CD4-positive, CD25-positive, alpha-beta regulatory T cell (primary cell): ENCODE measurements around the gene SF3A1. TPM values are rescaled to one million over a fixed set of nuclear protein-coding genes. Genes with fewer than 3 reads are reported as not detected.

ENCODE experiments used
- ATAC-seq, 2 donors: fragments of 150-1000 bp; cut with Tn5 transposase; one replicate each; pipeline ENCODE4 v1.10.0; 2021; ENCODE audit warnings: low read depth in 2 of 2, moderate number of reproducible peaks in 2 of 2, moderate library complexity in 1 of 2
- DNase-seq, 3 donors: peaks; one replicate each; pipeline versions ENCODE4 v3.0.0 to v3.0.0-alpha.2; 2012 to 2022; ENCODE audit warnings: mixed read lengths in 1 of 3
- H3K27ac ChIP-seq: one replicate; pipeline ENCODE4 v1.7.0; 2013; ENCODE audit warnings: mild to moderate bottlenecking, low read length; ENCODE audit not compliant: insufficient read depth, poor library complexity, severe bottlenecking
- H3K27me3 ChIP-seq: one replicate; pipeline ENCODE4 v1.7.0; 2013; ENCODE audit warnings: low read length; ENCODE audit not compliant: control insufficient read depth, insufficient read depth
- H3K36me3 ChIP-seq: one replicate; pipeline ENCODE4 v1.7.0; 2013; ENCODE audit warnings: mild to moderate bottlenecking, low read length, moderate library complexity; ENCODE audit not compliant: control insufficient read depth, insufficient read depth
- H3K4me1 ChIP-seq: 2 replicates; pipeline ENCODE4 v1.7.0; 2013; ENCODE audit warnings: mild to moderate bottlenecking, low read length; ENCODE audit not compliant: insufficient read depth, control insufficient read depth, poor library complexity, severe bottlenecking
- H3K4me3 ChIP-seq: one replicate; pipeline ENCODE4 v1.7.0; 2013; ENCODE audit warnings: low read depth, mild to moderate bottlenecking, low read length, moderate library complexity
- H3K9me3 ChIP-seq, 2 experiments: 1 replicate in 1 of 2; 2 replicates in 1 of 2; pipeline ENCODE4 v1.7.0; 2013; ENCODE audit warnings: low read length in 2 of 2, mild to moderate bottlenecking in 1 of 2, moderate library complexity in 1 of 2; ENCODE audit not compliant: control insufficient read depth in 2 of 2
- H3K27ac Mint-ChIP-seq, 3 donors: one replicate each; pipeline ENCODE4 v1.8.0; 2020 to 2022; ENCODE audit warnings: mild to moderate bottlenecking in 3 of 3, mixed read lengths in 3 of 3, moderate library complexity in 2 of 3
- H3K27me3 Mint-ChIP-seq: one replicate; pipeline ENCODE4 v1.8.0; 2022; ENCODE audit warnings: mild to moderate bottlenecking, mixed read lengths
- H3K36me3 Mint-ChIP-seq: one replicate; pipeline ENCODE4 v1.8.0; 2020; ENCODE audit warnings: mixed read lengths
- H3K4me1 Mint-ChIP-seq, 4 donors: one replicate each; pipeline ENCODE4 v1.8.0; 2020 to 2022; ENCODE audit warnings: mixed read lengths in 4 of 4, mild to moderate bottlenecking in 1 of 4
- H3K4me3 Mint-ChIP-seq, 4 donors: one replicate each; pipeline ENCODE4 v1.8.0; 2020 to 2022; ENCODE audit warnings: mild to moderate bottlenecking in 4 of 4, mixed read lengths in 4 of 4, moderate library complexity in 3 of 4
- H3K9me3 Mint-ChIP-seq, 7 donors: one replicate each; pipeline ENCODE4 v1.8.0; 2020 to 2022; ENCODE audit warnings: mixed read lengths in 7 of 7, mild to moderate bottlenecking in 3 of 7, moderate library complexity in 2 of 7
- polyA plus RNA-seq, 4 donors: library from polyadenylated mRNA; unstranded; fragments of 300-500 nt; fragmentation: Illumina TruSeq; gene quantifications; one replicate each; pipeline ENCODE4 v1.2.3, GENCODE V29; 2021
- total RNA-seq: library from RNA; stranded (reverse); gene quantifications from one replicate; pipeline ENCODE4 v1.2.3, GENCODE V29; 2022

Gene SF3A1
- total and polyA plus RNA-seq, 5 donors from 2014 or later, result 66.6 to 389 (median 77.9) TPM

- Mint-ChIP-seq H3K9me3 (peaks cover 0 to 1% (median 0%) of the 10 kb centered on the region in 7 donors), H3K27me3 (peaks cover 35% of the 10 kb centered on the region), H3K36me3 (no peaks in the 10 kb centered on the region), H3K4me1 (peaks cover 0 to 33% (median 19%) of the 10 kb centered on the region in 4 donors), H3K27ac (no peak overlapping the region), H3K4me3 (peak overlapping the region in 2 of 4 donors; percentile 36 to 60)
- Histone ChIP-seq H3K27me3 (peaks cover under 1% of the 10 kb centered on the region), H3K27ac (no peak overlapping the region), H3K4me3 (no peak overlapping the region), H3K9me3 (no peaks in the 10 kb centered on the region), H3K36me3 (no peaks in the 10 kb centered on the region), H3K4me1 (peaks cover 23% of the 10 kb centered on the region)
- no peak for ATAC-seq
- DNase-seq, result no peak
Observed at GRCh38 chr22:30393322-30393680, 36.6 kb upstream of the SF3A1 start.

- Histone ChIP-seq H3K36me3 (no peaks in the 10 kb centered on the region), H3K4me3 (no peak overlapping the region), H3K27ac (no peak overlapping the region), H3K9me3 (no peaks in the 10 kb centered on the region), H3K27me3 (no peaks in the 10 kb centered on the region), H3K4me1 (peaks cover 18% of the 10 kb centered on the region)
- ATAC-seq, result no peak
- DNase-seq, result peak in 1 of 3 donors; percentile 32
- Mint-ChIP-seq H3K4me3 (no peak overlapping the region), H3K27ac (no peak overlapping the region), H3K4me1 (peaks cover 0 to 28% (median 16%) of the 10 kb centered on the region in 4 donors), H3K9me3 (peaks cover 0 to 1% (median 0%) of the 10 kb centered on the region in 7 donors), H3K27me3 (peaks cover 32% of the 10 kb centered on the region), H3K36me3 (no peaks in the 10 kb centered on the region)
Observed at GRCh38 chr22:30392661-30393321, 36.1 kb upstream of the SF3A1 start.

GRCh38 chr22:30390974-30391691, 34.4 kb upstream of the SF3A1 start:
- peaks cover 0 to 28% (median 10%) of the 10 kb centered on the region in 4 donors for H3K4me1 Mint-ChIP-seq
- H3K27ac ChIP-seq, result no peak overlapping the region
- peak overlapping the region in 2 of 4 donors; percentile 15 to 44 for H3K4me3 Mint-ChIP-seq

GRCh38 chr22:30386960-30387827, 30.5 kb upstream of the SF3A1 start, which contains the start of gene RNF215:
TSS of gene RNF215 (minus strand) at chr22:30387411. CDS start at chr22:30387313, 98 bp downstream.
- no peak within 1 kb of the TSS for H3K27ac ChIP-seq
- peak within 1 kb of the TSS; percentile 82 to 90 (median 86) for H3K4me3 Mint-ChIP-seq
- peaks cover 11% of the 10 kb centered on the region for H3K4me1 ChIP-seq
- H3K4me1 Mint-ChIP-seq, result peaks cover 4 to 22% (median 11%) of the 10 kb centered on the region in 4 donors
- DNase-seq (peak; percentile 78 to 79 (median 78)), ATAC-seq (peak; percentile 87)
- peak within 1 kb of the TSS in 1 of 3 donors; percentile 71 for H3K27ac Mint-ChIP-seq
- H3K9me3 ChIP-seq, result no peaks in the 10 kb centered on the region
- no peaks in the 10 kb centered on the region for H3K36me3 Mint-ChIP-seq
- H3K36me3 ChIP-seq, result no peaks in the 10 kb centered on the region
- peaks cover 13% of the 10 kb centered on the region for H3K27me3 Mint-ChIP-seq
- H3K27me3 ChIP-seq, result no peaks in the 10 kb centered on the region
- H3K4me3 ChIP-seq, result no peak within 1 kb of the TSS
- no peaks in the 10 kb centered on the region for H3K9me3 Mint-ChIP-seq

More at GRCh38 chr22:30390974-30391691, 34.4 kb upstream of the SF3A1 start:
- H3K36me3 Mint-ChIP-seq, result no peaks in the 10 kb centered on the region
- no peaks in the 10 kb centered on the region for H3K9me3 ChIP-seq
- H3K9me3 Mint-ChIP-seq, result peaks cover 0 to 1% (median 0%) of the 10 kb centered on the region in 7 donors
- peak; percentile 56 to 60 for ATAC-seq
- H3K27ac Mint-ChIP-seq, result peak overlapping the region in 2 of 3 donors; percentile 73 to 92
- peak; percentile 64 to 86 (median 80) for DNase-seq
- H3K4me3 ChIP-seq, result no peak overlapping the region
- peaks cover 12% of the 10 kb centered on the region for H3K4me1 ChIP-seq
- H3K27me3 ChIP-seq, result no peaks in the 10 kb centered on the region
- H3K27me3 Mint-ChIP-seq, result peaks cover 27% of the 10 kb centered on the region
- H3K36me3 ChIP-seq, result no peaks in the 10 kb centered on the region

- Mint-ChIP-seq H3K36me3 (no peaks in the 10 kb centered on the region), H3K27me3 (peaks cover 13% of the 10 kb centered on the region), H3K4me1 (peaks cover 4 to 21% (median 11%) of the 10 kb centered on the region in 4 donors), H3K4me3 (peak overlapping the region; percentile 79 to 90 (median 86)), H3K9me3 (no peaks in the 10 kb centered on the region), H3K27ac (peak overlapping the region in 1 of 3 donors; percentile 55)
- Histone ChIP-seq H3K27me3 (no peaks in the 10 kb centered on the region), H3K9me3 (no peaks in the 10 kb centered on the region), H3K36me3 (no peaks in the 10 kb centered on the region), H3K4me3 (no peak overlapping the region), H3K27ac (no peak overlapping the region), H3K4me1 (peaks cover 11% of the 10 kb centered on the region)
- no peak for ATAC-seq
- DNase-seq, result no peak
Observed at GRCh38 chr22:30386608-30386959, 29.9 kb upstream of the SF3A1 start.

GRCh38 chr22:30385942-30386341, 29.2 kb upstream of the SF3A1 start:
- H3K27me3 ChIP-seq, result no peaks in the 10 kb centered on the region
- no peaks in the 10 kb centered on the region for H3K36me3 ChIP-seq
- Mint-ChIP-seq H3K36me3 (no peaks in the 10 kb centered on the region), H3K4me3 (peak overlapping the region; percentile 79 to 90 (median 86)), H3K27ac (peak overlapping the region in 1 of 3 donors; percentile 55), H3K4me1 (peaks cover 2 to 15% (median 7%) of the 10 kb centered on the region in 4 donors), H3K9me3 (peaks cover 0 to under 1% (median 0%) of the 10 kb centered on the region in 7 donors), H3K27me3 (peaks cover 8% of the 10 kb centered on the region)
- no peak overlapping the region for H3K4me3 ChIP-seq
- DNase-seq, result no peak
- no peak for ATAC-seq
- no peak overlapping the region for H3K27ac ChIP-seq
- peaks cover 11% of the 10 kb centered on the region for H3K4me1 ChIP-seq
- H3K9me3 ChIP-seq, result no peaks in the 10 kb centered on the region

- H3K36me3 ChIP-seq, result no peaks in the 10 kb centered on the region
- H3K27me3 Mint-ChIP-seq, result no peaks in the 10 kb centered on the region
- H3K9me3 Mint-ChIP-seq, result peaks cover 0 to 2% (median 0%) of the 10 kb centered on the region in 7 donors
- DNase-seq (no peak), ATAC-seq (no peak)
- H3K27ac Mint-ChIP-seq, result no peak overlapping the region
- peaks cover 11% of the 10 kb centered on the region for H3K4me1 ChIP-seq
- H3K4me1 Mint-ChIP-seq, result peaks cover 2 to 12% (median 7%) of the 10 kb centered on the region in 4 donors
- no peaks in the 10 kb centered on the region for H3K9me3 ChIP-seq
- H3K27ac ChIP-seq, result no peak overlapping the region
- H3K36me3 Mint-ChIP-seq, result no peaks in the 10 kb centered on the region
- H3K4me3 ChIP-seq, result no peak overlapping the region
- no peaks in the 10 kb centered on the region for H3K27me3 ChIP-seq
- H3K4me3 Mint-ChIP-seq, result peak overlapping the region in 1 of 4 donors; percentile 63
Observed at GRCh38 chr22:30383061-30383460, 26.4 kb upstream of the SF3A1 start.
